Posterior vena cava (tissue), 2 donors: ENCODE results near the gene CPNE9. TPM values are rescaled to one million over a fixed set of nuclear protein-coding genes. Genes with fewer than 3 reads are reported as not detected.
A peak's percentile ranks its signal among the peaks of the same experiment; 100 is the strongest.

Source experiments
- DNase-seq: peaks from one replicate; pipeline ENCODE4 v3.0.0-alpha.2; 2020; ENCODE audit warnings: low spot score
- intact Hi-C, 2 donors: fragments of 100-400 bp; cut with DNase I; formaldehyde crosslinking; loops; one replicate each; pipeline versions ENCODE4 v1.14.1 to v1.14.2; 2022 to 2023
- total RNA-seq, 2 donors: library from RNA; stranded (reverse); fragmentation: NEBNext Ultra II Directional; extraction: Animal tissue kit (Norgen Biotek cat#: 25700); gene quantifications; one replicate each; pipeline ENCODE4 v1.2.1, GENCODE V29; 2021
- donor health status: DM: yes; HTN: yes; CAD: no.
- donor health status: DM: yes; HTN: yes; CAD: no.

The CPNE9 gene
- total RNA-seq, 2 donors from 2014 or later = not detected

- peak; percentile 83 for DNase-seq
- intact Hi-C loops = no loop called here
Measured at GRCh38 chr3:9704347-9705322, 1.0 kb downstream of the CPNE9 start.

DNA sequence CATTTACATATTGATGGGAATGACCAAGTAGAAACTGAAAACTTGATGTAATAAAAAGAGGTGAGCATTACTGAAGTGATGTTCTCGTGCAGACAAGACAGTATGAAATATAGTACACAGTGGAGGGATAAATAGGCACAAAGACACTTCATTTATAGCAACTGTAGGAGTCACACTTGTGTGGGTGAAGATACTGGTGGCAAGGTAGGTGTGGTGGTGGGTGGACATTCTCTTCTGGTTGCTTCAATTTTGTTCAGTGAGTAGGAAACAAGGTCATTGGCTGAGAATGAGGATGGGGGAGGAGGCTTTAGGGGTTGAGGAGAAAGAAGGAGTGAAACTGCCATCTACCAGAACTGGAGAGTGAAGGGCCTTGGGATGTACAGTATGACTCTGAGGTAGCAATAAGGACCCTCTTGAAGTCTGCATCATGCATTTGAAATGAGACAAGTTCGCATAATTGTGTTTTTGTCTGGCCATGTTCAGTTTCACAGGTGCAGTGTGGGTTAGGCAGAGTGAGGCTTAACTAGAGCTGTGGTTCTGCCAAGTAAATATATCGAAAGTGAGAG is 6.6 kb downstream of the CPNE9 start:
- no peak for DNase-seq
- intact Hi-C loops = no loop called here

DNA sequence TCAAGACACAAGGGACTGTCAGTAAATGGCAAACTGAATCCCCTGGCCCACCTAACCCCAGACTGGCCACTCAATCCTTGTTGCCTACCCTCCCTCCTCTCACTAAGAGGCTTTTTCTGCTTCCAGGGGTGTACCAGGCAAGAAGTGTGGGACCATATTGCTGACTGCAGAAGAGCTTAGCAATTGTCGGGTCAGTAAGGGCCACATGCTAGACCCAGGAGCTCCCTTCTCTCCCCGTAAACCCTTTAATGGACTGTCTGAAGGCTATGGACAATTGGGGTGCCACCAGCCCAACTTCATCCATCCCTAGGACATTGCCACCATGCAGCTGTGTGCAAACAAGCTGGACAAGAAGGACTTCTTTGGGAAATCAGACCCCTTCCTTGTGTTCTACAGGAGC is 8.8 kb downstream of the CPNE9 start:
- peak; percentile 31 for DNase-seq
- intact Hi-C loops = no loop called here

GRCh38 chr3:9713142-9713541 is 9.5 kb downstream of the CPNE9 start:
- intact Hi-C loops = no loop called here
- DNase-seq = no peak

DNA sequence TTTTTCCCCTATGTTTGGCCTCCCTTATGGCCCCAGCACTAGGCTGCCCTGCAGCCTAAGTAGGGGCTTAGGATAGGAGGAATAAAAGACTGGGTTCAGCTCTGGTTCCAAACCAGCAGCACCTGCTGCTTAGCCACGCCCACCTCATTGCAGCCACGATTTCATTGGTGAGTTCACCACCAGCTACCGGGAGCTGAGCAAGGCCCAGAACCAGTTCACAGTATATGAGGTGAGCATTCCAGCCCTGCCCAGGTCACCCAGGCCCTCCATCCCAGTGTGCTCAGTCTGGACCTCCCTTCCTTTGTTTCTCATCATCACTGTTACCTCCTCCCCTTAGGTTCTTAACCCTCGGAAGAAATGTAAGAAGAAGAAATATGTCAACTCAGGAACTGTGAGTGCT is 11.5 kb downstream of the CPNE9 start:
- intact Hi-C loops = no loop called here
- no peak for DNase-seq

DNA sequence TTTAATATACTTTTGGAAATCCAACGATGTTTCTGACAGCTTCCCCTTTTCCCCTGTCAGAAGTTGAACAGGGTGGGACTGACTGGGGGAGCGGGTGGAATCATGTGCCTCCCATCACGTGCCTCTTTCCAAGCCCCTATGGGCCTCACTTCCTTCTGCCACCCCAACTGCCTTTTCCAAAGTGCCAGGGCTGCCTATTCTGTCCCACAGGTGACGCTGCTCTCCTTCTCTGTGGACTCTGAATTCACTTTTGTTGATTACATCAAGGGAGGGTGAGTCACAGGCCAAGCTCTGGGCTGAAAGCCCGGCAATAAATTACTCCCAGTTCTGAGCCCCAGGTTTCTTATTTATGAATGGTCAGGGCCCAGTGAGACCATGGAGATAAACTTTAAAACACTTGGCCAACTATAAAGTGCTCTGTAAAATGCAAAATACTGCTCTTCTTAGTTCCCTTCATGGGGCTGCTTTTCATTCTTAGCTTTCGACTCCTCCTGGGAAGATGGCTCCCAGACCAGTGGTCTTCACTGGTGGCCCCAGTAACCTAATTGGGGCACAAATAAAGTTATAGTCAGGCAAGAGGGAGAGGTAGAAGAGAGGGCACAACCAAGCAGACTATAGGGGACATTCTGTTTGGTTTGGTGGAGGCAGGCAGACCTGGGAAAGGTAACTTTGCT is 12.3 kb downstream of the CPNE9 start:
- peak; percentile 89 for DNase-seq
- intact Hi-C loops = no loop called here

DNA sequence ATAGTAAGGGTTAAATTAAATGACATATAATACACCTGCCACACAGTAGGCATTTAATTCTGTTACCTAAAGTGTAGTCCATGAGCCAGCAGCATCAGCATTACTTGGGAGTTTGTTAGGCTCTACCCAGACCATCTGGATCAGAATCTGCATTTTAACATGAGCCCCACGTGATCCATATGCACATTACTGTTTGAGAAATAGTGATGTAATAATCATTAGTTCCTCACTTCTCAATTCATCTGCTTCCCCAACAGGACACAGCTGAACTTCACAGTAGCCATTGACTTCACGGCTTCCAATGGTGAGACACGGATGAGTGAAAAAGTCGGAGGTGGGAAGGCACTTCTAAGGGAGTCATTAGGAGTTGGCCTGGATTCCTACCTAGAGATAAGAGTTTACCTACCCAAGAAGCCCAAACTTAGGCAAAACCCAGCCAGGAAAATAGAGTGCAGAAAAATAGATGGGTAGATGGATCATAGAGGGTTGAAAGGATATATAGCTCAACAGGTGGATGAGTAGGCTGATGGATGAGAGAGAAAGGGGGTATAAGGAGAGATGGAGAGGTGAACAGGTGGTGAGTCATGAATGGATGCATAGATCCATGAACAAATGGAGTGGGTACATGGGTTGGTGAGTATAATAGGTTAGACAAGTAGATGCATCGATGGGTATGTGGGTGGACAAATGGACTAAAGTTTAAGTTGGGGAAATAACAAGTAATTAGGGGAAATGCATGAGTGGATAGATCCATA is 13.3 kb downstream of the CPNE9 start:
- no peak for DNase-seq
- intact Hi-C loops = no loop called here

DNA sequence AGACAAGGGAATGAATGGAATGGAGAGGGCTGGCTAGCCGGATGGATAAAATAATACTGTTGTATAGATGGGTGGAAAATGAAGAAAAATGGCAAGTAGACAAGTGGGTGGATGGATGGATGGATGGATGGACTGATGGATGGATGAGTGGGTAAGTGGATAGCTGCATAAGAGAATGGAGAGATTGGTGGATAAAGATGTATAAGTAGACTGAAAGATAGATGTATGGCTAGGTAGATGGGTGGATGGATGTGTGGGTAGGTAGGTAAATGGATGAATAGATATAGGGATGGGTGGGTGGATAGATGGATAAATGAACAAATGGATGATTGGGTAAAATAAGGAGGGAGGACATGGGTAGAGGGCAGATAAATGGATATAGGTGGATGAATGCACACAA is 13.9 kb downstream of the CPNE9 start:
- intact Hi-C loops = no loop called here
- no peak for DNase-seq

- no peak for DNase-seq
- intact Hi-C loops = no loop called here
Measured at GRCh38 chr3:9718118-9718517, 14.5 kb downstream of the CPNE9 start.

- intact Hi-C loops = no loop called here
- no peak for DNase-seq
Measured at GRCh38 chr3:9721015-9721699, 17.5 kb downstream of the CPNE9 start.

DNA sequence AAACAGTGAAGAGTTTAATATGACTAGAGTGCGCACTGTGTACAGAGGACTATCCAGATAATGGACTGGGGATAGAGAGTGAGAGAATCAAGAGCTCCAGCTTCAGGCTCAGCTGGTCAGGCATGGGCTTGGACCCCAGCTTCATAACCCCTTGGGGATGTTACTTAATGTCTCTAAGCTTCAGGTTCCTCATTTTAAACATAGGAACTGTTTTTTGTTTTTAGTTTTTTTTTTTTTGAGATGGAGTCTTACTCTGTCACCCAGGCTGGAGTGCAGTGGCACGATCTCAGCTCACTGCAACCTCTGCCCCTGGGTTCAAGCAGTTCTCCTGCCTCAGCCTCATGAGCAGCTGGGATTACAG is 18.0 kb downstream of the CPNE9 start:
- DNase-seq = no peak
- intact Hi-C loops = no loop called here

- DNase-seq = no peak
- intact Hi-C loops = no loop called here
Measured at GRCh38 chr3:9725775-9726515, 22.3 kb downstream of the CPNE9 start.

DNA sequence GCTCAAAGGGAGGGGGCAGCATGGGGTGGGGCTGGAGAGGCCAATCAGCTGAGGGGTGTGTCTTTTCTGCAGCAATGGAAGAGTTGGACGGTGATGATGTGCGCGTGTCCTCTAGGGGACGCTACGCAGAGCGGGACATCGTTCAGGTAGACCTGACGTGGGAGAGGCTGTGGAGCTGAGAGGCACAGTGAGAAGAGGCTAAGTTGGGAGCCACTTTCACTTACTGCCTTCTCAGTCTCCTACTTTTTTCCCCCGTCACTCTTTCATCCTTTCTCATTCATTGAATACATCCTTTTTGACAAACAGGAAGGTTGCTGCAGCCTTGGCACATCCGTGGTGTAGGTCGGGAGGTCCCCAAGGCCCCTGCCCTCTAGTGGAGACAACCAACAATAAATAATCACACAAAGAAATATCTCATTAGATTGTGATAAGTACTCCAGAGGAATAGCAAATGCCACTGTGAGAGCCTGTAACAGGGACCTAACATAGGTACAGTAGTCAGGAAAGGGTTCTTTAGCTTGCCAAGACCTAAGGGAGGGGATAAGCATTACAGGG is 23.5 kb downstream of the CPNE9 start:
- no peak for DNase-seq
- intact Hi-C loops = no loop called here

DNA sequence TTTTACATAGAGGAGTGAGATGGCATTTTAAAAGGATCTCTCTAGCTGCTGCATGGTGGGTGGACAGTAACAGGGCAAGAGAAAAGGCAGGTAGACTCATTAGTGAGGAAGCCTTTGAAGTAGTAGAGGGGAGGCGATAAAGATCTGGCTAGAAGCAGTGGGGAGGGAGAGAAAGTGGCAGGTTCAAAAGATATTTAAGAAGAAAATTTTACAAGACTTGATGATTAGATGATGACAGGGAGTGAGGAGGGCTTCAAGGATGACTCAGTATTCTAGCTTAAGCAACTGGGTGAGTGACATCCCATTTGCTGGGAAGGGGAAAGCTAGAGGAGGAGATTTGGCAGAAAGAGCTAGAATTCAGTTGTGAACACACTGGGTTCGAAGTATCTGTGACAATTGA is 24.1 kb downstream of the CPNE9 start:
- intact Hi-C loops = no loop called here
- no peak for DNase-seq

DNA sequence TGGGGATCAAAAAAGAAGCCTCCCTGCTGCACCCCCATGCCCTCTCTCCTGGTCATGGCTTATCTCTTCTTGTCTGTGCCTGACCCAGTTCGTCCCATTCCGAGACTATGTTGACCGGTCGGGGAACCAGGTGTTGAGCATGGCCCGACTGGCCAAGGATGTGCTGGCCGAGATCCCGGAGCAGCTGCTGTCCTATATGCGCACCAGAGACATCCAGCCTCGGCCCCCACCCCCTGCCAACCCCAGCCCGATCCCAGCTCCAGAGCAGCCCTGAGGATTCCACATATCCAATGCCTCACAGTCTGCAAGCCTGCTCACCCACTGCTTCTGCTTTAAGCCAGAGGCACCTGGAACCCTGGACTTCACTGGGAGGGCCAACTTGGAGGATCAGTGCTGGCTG is 25.8 kb downstream of the CPNE9 start:
- no peak for DNase-seq
- intact Hi-C loops = no loop called here

DNA sequence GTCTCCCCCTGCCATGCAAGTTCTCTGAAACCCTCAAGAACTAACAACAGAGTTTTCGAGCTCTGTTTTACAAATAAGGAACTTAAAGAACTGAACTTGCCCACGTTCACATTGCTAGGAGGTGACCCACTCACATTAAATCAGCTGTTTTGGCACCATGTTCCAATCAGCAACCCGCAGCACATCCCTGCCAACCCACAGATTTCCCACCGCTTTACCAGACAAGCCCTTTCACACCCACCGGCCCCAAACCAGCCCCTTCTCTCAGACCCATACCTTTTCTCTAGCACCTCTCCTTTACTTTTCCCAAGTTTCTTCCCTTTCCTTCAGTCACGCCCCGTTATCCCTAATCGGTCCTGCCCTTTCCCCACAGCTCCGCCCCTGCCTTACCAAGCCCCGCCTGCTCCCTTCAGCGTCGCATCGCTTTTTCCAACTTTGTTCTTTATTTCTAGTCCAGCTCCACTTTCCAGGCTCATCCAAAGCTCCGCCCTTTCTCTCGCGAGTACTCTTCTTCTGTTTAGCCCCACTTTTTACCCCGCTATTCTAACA is 27.1 kb downstream of the CPNE9 start:
- DNase-seq = no peak
- intact Hi-C loops = no loop called here

- intact Hi-C loops = loop anchor here in 1 of 2 donors (2.0 kb wide), 1 partner anchor 15 kb away; no protein-coding TSS in a partner anchor
- peak; percentile 100 for DNase-seq
Measured at GRCh38 chr3:9731206-9732079, 27.8 kb downstream of the CPNE9 start, which contains the start of gene BRPF1. BRPF1 (plus strand) TSS chr3:9731735; CDS start chr3:9734141, 2,406 bp downstream.
